Measurements from ENCODE around the gene TTC39B.

Gene TTC39B

DNA sequence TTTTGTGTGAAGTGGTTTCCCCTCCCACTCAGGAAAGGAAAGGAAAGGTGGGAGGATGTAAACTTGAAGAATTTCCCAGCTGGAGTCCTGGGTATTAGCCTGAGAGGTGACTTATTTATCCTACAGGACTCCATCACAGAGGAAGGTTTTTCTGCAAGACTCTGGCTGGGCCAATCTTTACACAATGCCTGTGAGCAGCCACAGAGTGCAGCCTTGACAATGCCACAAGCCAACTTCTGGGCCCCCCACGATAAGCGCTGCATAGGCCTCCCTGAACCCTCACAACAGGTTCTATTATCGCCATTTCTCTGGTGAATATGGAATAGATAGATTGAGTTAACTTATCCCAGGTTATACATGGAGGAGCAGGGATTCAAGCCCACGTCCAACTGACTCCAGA, 12.4 kb downstream of the TTC39B start:
- Histone ChIP-seq H3K36me3 (ENCODE audit: control insufficient read depth, insufficient read depth, low read length) (no peaks in the 10 kb centered on the region), H3K27me3 (replicated peaks; ENCODE audit: control insufficient read depth, insufficient read depth, low read length) (no peaks in the 10 kb centered on the region), H3K4me3 (replicated peaks; ENCODE audit: low read depth, low read length) (no peak overlapping the region)
- no peak for DNase-seq (ENCODE audit: extremely low read depth, insufficient read length)
- no peak for TF ChIP-seq CTCF (IDR thresholded peaks at IDR 0.05; ENCODE audit: insufficient read depth, low read length, poor library complexity, severe bottlenecking)

GRCh38 chr9:15293804-15294316, 13.2 kb downstream of the TTC39B start:
- Histone ChIP-seq H3K36me3 (ENCODE audit: control insufficient read depth, insufficient read depth, low read length) (no peaks in the 10 kb centered on the region), H3K4me3 (replicated peaks; ENCODE audit: low read depth, low read length) (no peak overlapping the region), H3K27me3 (replicated peaks; ENCODE audit: control insufficient read depth, insufficient read depth, low read length) (no peaks in the 10 kb centered on the region)
- DNase-seq (ENCODE audit: extremely low read depth, insufficient read length), result no peak
- no peak for TF ChIP-seq CTCF (IDR thresholded peaks at IDR 0.05; ENCODE audit: insufficient read depth, low read length, poor library complexity, severe bottlenecking)

- TF ChIP-seq CTCF (IDR thresholded peaks at IDR 0.05; ENCODE audit: insufficient read depth, low read length, poor library complexity, severe bottlenecking), result no peak
These were observed 13.9 kb downstream of the TTC39B start for GRCh38 chr9:15293084-15293483.

DNA sequence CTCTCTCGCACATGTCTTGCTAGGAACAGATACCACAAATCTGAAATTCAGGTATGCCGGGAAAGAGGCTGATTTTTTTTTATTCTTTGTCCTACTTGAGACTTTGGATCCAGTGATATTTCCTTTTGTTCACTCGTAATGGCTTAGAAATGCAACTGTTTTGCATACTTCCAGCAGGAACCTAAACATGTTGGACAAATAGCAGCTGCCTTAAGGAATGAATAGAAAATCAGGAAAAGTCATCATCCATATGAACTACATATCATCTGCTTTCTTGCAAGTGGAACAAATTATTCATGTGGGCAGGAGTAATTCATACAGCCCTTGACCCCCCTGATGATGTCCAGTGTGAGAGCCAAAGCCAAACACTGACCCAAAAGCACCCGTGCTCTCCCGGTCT, 17.4 kb downstream of the TTC39B start:
- DNase-seq (ENCODE audit: extremely low read depth, insufficient read length), result no peak
- no peak for TF ChIP-seq CTCF (IDR thresholded peaks at IDR 0.05; ENCODE audit: insufficient read depth, low read length, poor library complexity, severe bottlenecking)
- Histone ChIP-seq H3K4me3 (replicated peaks; ENCODE audit: low read depth, low read length) (no peak overlapping the region), H3K36me3 (ENCODE audit: control insufficient read depth, insufficient read depth, low read length) (no peaks in the 10 kb centered on the region), H3K27me3 (replicated peaks; ENCODE audit: control insufficient read depth, insufficient read depth, low read length) (no peaks in the 10 kb centered on the region)

More at GRCh38 chr9:15293084-15293483, 13.9 kb downstream of the TTC39B start:
- Histone ChIP-seq H3K27me3 (replicated peaks; ENCODE audit: control insufficient read depth, insufficient read depth, low read length) (no peaks in the 10 kb centered on the region), H3K36me3 (ENCODE audit: control insufficient read depth, insufficient read depth, low read length) (no peaks in the 10 kb centered on the region), H3K4me3 (replicated peaks; ENCODE audit: low read depth, low read length) (no peak overlapping the region)
- DNase-seq (ENCODE audit: extremely low read depth, insufficient read length), result no peak

DNA sequence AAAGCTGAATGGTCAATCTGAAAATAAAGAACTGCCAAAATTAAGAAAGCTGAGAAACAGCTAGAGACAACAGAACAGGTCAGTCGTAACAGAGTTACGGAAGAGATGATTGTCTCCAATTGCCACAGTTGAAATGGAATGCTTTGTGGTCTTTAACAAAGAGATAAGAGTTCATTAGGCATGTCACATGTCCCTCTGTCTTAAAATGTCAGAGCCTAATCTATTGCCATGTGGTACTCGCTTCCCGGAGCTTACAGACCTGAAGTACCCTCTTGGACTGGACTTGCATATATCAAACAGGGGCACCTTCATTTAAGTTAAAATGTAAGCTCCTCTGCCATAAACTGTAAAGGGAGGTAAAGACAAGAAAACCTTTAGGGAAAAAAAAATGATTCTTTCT, 19.7 kb downstream of the TTC39B start:
- no peak for DNase-seq (ENCODE audit: extremely low read depth, insufficient read length)
- Histone ChIP-seq H3K4me3 (replicated peaks; ENCODE audit: low read depth, low read length) (no peak overlapping the region), H3K36me3 (ENCODE audit: control insufficient read depth, insufficient read depth, low read length) (no peaks in the 10 kb centered on the region), H3K27me3 (replicated peaks; ENCODE audit: control insufficient read depth, insufficient read depth, low read length) (no peaks in the 10 kb centered on the region)
- TF ChIP-seq CTCF (IDR thresholded peaks at IDR 0.05; ENCODE audit: insufficient read depth, low read length, poor library complexity, severe bottlenecking), result no peak

Data from GM06990 (cell line).